ENCODE measurements around the gene CHRNB4. TPM values are rescaled to one million over a fixed set of nuclear protein-coding genes. Genes with fewer than 3 reads are reported as not detected.

The CHRNB4 gene
- total RNA-seq, 4 donors from 2014 or later: 0.21 to 0.69 TPM; not detected in 2

- no peak overlapping the region for H3K27ac ChIP-seq
- no peaks in the 10 kb centered on the region for H3K27me3 ChIP-seq
- no peaks in the 10 kb centered on the region for H3K4me1 ChIP-seq
- intact Hi-C loops (cut with DNase I; ENCODE audit: low total_unique reads): no loop called here
- H3K4me3 ChIP-seq: no peak overlapping the region
- H3K36me3 ChIP-seq: no peaks in the 10 kb centered on the region
- no peak for TF ChIP-seq POLR2A (IDR thresholded peaks at IDR 0.05)
- no peak for TF ChIP-seq CTCF (IDR thresholded peaks at IDR 0.05)
- DNase-seq: no peak
- H3K9me3 ChIP-seq: no peaks in the 10 kb centered on the region
These were observed 36.6 kb downstream of the CHRNB4 start for GRCh38 chr15:78604420-78604819.

- TF ChIP-seq CTCF (IDR thresholded peaks at IDR 0.05): no peak
- no peak for TF ChIP-seq POLR2A (IDR thresholded peaks at IDR 0.05)
- Histone ChIP-seq H3K4me1 (no peaks in the 10 kb centered on the region), H3K27me3 (no peaks in the 10 kb centered on the region), H3K4me3 (no peak overlapping the region), H3K27ac (no peak overlapping the region), H3K36me3 (no peaks in the 10 kb centered on the region), H3K9me3 (no peaks in the 10 kb centered on the region)
- no peak for DNase-seq
- intact Hi-C loops (cut with DNase I; ENCODE audit: low total_unique reads): no loop called here
These were observed 37.5 kb downstream of the CHRNB4 start for GRCh38 chr15:78603467-78603866.

GRCh38 chr15:78599189-78599588, 41.8 kb downstream of the CHRNB4 start:
- TF ChIP-seq CTCF (IDR thresholded peaks at IDR 0.05) (no peak), POLR2A (IDR thresholded peaks at IDR 0.05) (no peak)
- Histone ChIP-seq H3K4me1 (no peaks in the 10 kb centered on the region), H3K4me3 (no peak overlapping the region)

GRCh38 chr15:78598348-78598747, 42.7 kb downstream of the CHRNB4 start:
- no peaks in the 10 kb centered on the region for H3K36me3 ChIP-seq
- DNase-seq: no peak
- H3K27me3 ChIP-seq: no peaks in the 10 kb centered on the region
- TF ChIP-seq POLR2A (IDR thresholded peaks at IDR 0.05) (no peak), CTCF (IDR thresholded peaks at IDR 0.05) (no peak)
- no peak overlapping the region for H3K27ac ChIP-seq
- intact Hi-C loops (cut with DNase I; ENCODE audit: low total_unique reads): no loop called here
- H3K4me1 ChIP-seq: no peaks in the 10 kb centered on the region
- H3K9me3 ChIP-seq: no peaks in the 10 kb centered on the region
- no peak overlapping the region for H3K4me3 ChIP-seq

More at GRCh38 chr15:78599189-78599588, 41.8 kb downstream of the CHRNB4 start:
- Histone ChIP-seq H3K27me3 (no peaks in the 10 kb centered on the region), H3K27ac (no peak overlapping the region), H3K9me3 (no peaks in the 10 kb centered on the region), H3K36me3 (no peaks in the 10 kb centered on the region)
- no peak for DNase-seq
- intact Hi-C loops (cut with DNase I; ENCODE audit: low total_unique reads): no loop called here

GRCh38 chr15:78597583-78597982, 43.4 kb downstream of the CHRNB4 start:
- no peak overlapping the region for H3K4me3 ChIP-seq
- no peaks in the 10 kb centered on the region for H3K4me1 ChIP-seq
- intact Hi-C loops (cut with DNase I; ENCODE audit: low total_unique reads): no loop called here
- H3K27me3 ChIP-seq: no peaks in the 10 kb centered on the region
- no peak overlapping the region for H3K27ac ChIP-seq
- TF ChIP-seq POLR2A (IDR thresholded peaks at IDR 0.05): no peak
- no peak for TF ChIP-seq CTCF (IDR thresholded peaks at IDR 0.05)
- no peaks in the 10 kb centered on the region for H3K9me3 ChIP-seq
- H3K36me3 ChIP-seq: no peaks in the 10 kb centered on the region
- DNase-seq: no peak
